ENCODE data around the gene ZC3H7A. TPM values are rescaled to one million over a fixed set of nuclear protein-coding genes. Genes with fewer than 3 reads are reported as not detected.

The ZC3H7A gene
- total RNA-seq, 1 experiment from 2014 or later, result 43.1 TPM

- H4K5ac ChIP-seq (ENCODE audit: insufficient read length, low read depth, low read length), result no peak overlapping the region
- Mint-ChIP-seq H3K4me1 (peaks cover 28 to 33% of the 10 kb centered on the region in 2 experiments), H3K4me3 (peak overlapping the region; percentile 85 to 92), H3K27me3 (ENCODE audit: low read depth) (no peaks in the 10 kb centered on the region; the same call in 1 of the 2 replicates), H3K27ac (peak overlapping the region; percentile 86 to 97 (median 96)), H3K36me3 (ENCODE audit: insufficient read depth in 1 of 3, low read depth in 3 of 3) (peaks cover 0 to 10% (median 7%) of the 10 kb centered on the region in 3 experiments; a peak in 3 of 7 replicates), H3K9me3 (no peaks in the 10 kb centered on the region)
- H2BK120ac ChIP-seq (ENCODE audit: low read depth, low read length, poor library complexity, severe bottlenecking), result no peak overlapping the region
- no peak overlapping the region for H2AFZ ChIP-seq (ENCODE audit: low read length)
- H2AK5ac ChIP-seq (ENCODE audit: insufficient read length, low read length), result no peak overlapping the region
- no peaks in the 10 kb centered on the region for H4K20me1 ChIP-seq (ENCODE audit: control insufficient read depth, insufficient read depth, insufficient read length)
- H2BK15ac ChIP-seq (ENCODE audit: low read depth, low read length), result no peak overlapping the region
- H4K91ac ChIP-seq (ENCODE audit: insufficient read length, low read depth, low read length), result no peak overlapping the region
- no peak overlapping the region for H2BK12ac ChIP-seq (ENCODE audit: insufficient read length, low read depth, low read length)
- peak overlapping the region; percentile 89 for H3K4me2 ChIP-seq (ENCODE audit: insufficient read depth, insufficient read length, low read length)
- H2BK5ac ChIP-seq (ENCODE audit: insufficient read length, low read length), result no peak overlapping the region
- peak overlapping the region; percentile 68 for H3K14ac ChIP-seq (ENCODE audit: insufficient read depth, low read length)
- peaks cover 16% of the 10 kb centered on the region for H3K23me2 ChIP-seq (ENCODE audit: insufficient read length, low read depth, low read length, poor library complexity, severe bottlenecking)
- no peak overlapping the region for H3T11ph ChIP-seq (ENCODE audit: low read length)
- DNase-seq, result no peak
- WGBS (ENCODE audit: extremely low coverage, insufficient read length, low lambda C conversion rate), result no CpG with 5 or more reads among the region's 7 CpGs
- peaks cover 9% of the 10 kb centered on the region; the same call in 1 of the 2 replicates for H3K79me2 ChIP-seq (ENCODE audit: insufficient read depth, low read length)
- H3K27me3 ChIP-seq (ENCODE audit: insufficient read depth, low read length), result no peaks in the 10 kb centered on the region
- H3K27ac ChIP-seq (ENCODE audit: insufficient read length, low read depth, low read length), result peak overlapping the region; percentile 76
- H3K9ac ChIP-seq (ENCODE audit: extremely low read depth, insufficient read length, low read length), result peak overlapping the region; percentile 86
- no peaks in the 10 kb centered on the region for H3K4me1 ChIP-seq (ENCODE audit: insufficient read depth, low read length)
- no peak overlapping the region for H3K56ac ChIP-seq (ENCODE audit: insufficient read length, low read depth, low read length)
- H3K79me1 ChIP-seq (ENCODE audit: insufficient read depth, low read depth, low read length, poor library complexity, severe bottlenecking), result no peaks in the 10 kb centered on the region
- no peak overlapping the region for H3K4ac ChIP-seq (ENCODE audit: low read depth, low read length)
- no peak overlapping the region for H4K8ac ChIP-seq (replicated peaks; ENCODE audit: insufficient read length, low read depth, low read length)
- no peaks in the 10 kb centered on the region for H3K9me3 ChIP-seq (ENCODE audit: control insufficient read depth, low read depth, low read length)
- no peak overlapping the region for H3K23ac ChIP-seq (ENCODE audit: insufficient read length, low read depth, low read length)
- H3K18ac ChIP-seq (ENCODE audit: insufficient read length, low read depth, low read length), result peak overlapping the region; percentile 89
- H2BK20ac ChIP-seq (ENCODE audit: low read depth, low read length, poor library complexity, severe bottlenecking), result no peak overlapping the region
- TF ChIP-seq CTCF (conservative IDR thresholded peaks at IDR 0.05), result no peak
Observed at GRCh38 chr16:11797957-11798299, 870 bp upstream of the ZC3H7A start.
